ENCODE data around the gene C11orf16. TPM values are rescaled to one million over a fixed set of nuclear protein-coding genes. Genes with fewer than 3 reads are reported as not detected.
A peak's percentile ranks its signal among the peaks of the same experiment; 100 is the strongest.

The C11orf16 gene
- total RNA-seq, 1 experiment from 2014 or later, result not detected

- peaks cover 34% of the 10 kb centered on the region for H3K4me1 Mint-ChIP-seq (ENCODE audit: insufficient read depth, unreplicated experiment)
- no TSS peak for BruUV-seq (replicated peaks)
- H3K4me3 Mint-ChIP-seq (ENCODE audit: unreplicated experiment), result peak within 1 kb of the TSS; percentile 84
- DNase-seq (ENCODE audit: unreplicated experiment), result peak; percentile 94
- POLR2A ChIA-PET, result interaction anchor here (0.6 to 3.5 kb wide), 20 partner anchors 11 to 610 kb away, joined by 3 to 29 read pairs (median 4); partner anchors contain the start of genes RPL27A, TMEM9B and TRIM66
- intact Hi-C loops (cut with micrococcal nuclease), result loop anchor here (2.0 to 5.0 kb wide), 2 partner anchors 100 to 144 kb away; a partner anchor contains a TSS
- H3K27me3 Mint-ChIP-seq (ENCODE audit: insufficient read depth, unreplicated experiment), result no peaks in the 10 kb centered on the region
- CTCF ChIA-PET, result interaction anchor here (0.6 to 9.0 kb wide), 13 partner anchors 8 to 1600 kb away, joined by 3 to 155 read pairs (median 4); no protein-coding TSS in a partner anchor
- peaks cover 28% of the 10 kb centered on the region for H3K36me3 Mint-ChIP-seq (ENCODE audit: insufficient read depth, unreplicated experiment)
- H3K9me3 Mint-ChIP-seq (ENCODE audit: unreplicated experiment), result no peaks in the 10 kb centered on the region
- TF ChIP-seq CTCF (IDR thresholded peaks at IDR 0.05; ENCODE audit: unreplicated experiment), result no peak
- peak within 1 kb of the TSS; percentile 33 for H3K27ac Mint-ChIP-seq (ENCODE audit: low read depth, unreplicated experiment)
Observed at GRCh38 chr11:8911029-8911823, 21.5 kb downstream of the C11orf16 start, which contains the start of gene AKIP1. TSS of gene AKIP1 (plus strand) at chr11:8911189. CDS start at chr11:8911450, 261 bp downstream.

- Mint-ChIP-seq H3K27ac (ENCODE audit: low read depth, unreplicated experiment) (peak overlapping the region; percentile 33), H3K27me3 (ENCODE audit: insufficient read depth, unreplicated experiment) (no peaks in the 10 kb centered on the region), H3K9me3 (ENCODE audit: unreplicated experiment) (no peaks in the 10 kb centered on the region), H3K4me1 (ENCODE audit: insufficient read depth, unreplicated experiment) (peaks cover 38% of the 10 kb centered on the region), H3K4me3 (ENCODE audit: unreplicated experiment) (peak overlapping the region; percentile 84), H3K36me3 (ENCODE audit: insufficient read depth, unreplicated experiment) (peaks cover 23% of the 10 kb centered on the region)
- intact Hi-C loops (cut with micrococcal nuclease), result loop anchor here (2.0 to 5.0 kb wide), 2 partner anchors 100 to 143 kb away; a partner anchor contains a TSS
- no peak for DNase-seq (ENCODE audit: unreplicated experiment)
- ChIA-PET CTCF (interaction anchor here (0.6 to 9.0 kb wide), 6 partner anchors 26 to 1601 kb away, joined by 3 to 155 read pairs (median 4); no protein-coding TSS in a partner anchor), POLR2A (interaction anchor here (0.6 to 3.5 kb wide), 12 partner anchors 11 to 610 kb away, joined by 3 to 29 read pairs (median 10); partner anchors contain the start of genes RPL27A, TMEM9B and TRIM66)
- TF ChIP-seq CTCF (IDR thresholded peaks at IDR 0.05; ENCODE audit: unreplicated experiment), result no peak
- BruUV-seq (replicated peaks), result no TSS peak
Observed at GRCh38 chr11:8910649-8911026, 22.1 kb downstream of the C11orf16 start.

GRCh38 chr11:8908099-8908498, 24.6 kb downstream of the C11orf16 start:
- intact Hi-C loops (cut with micrococcal nuclease), result no loop called here
- TF ChIP-seq CTCF (IDR thresholded peaks at IDR 0.05; ENCODE audit: unreplicated experiment), result no peak
- Mint-ChIP-seq H3K4me1 (ENCODE audit: insufficient read depth, unreplicated experiment) (peaks cover 26% of the 10 kb centered on the region), H3K27me3 (ENCODE audit: insufficient read depth, unreplicated experiment) (no peaks in the 10 kb centered on the region), H3K9me3 (ENCODE audit: unreplicated experiment) (no peaks in the 10 kb centered on the region), H3K4me3 (ENCODE audit: unreplicated experiment) (no peak overlapping the region), H3K27ac (ENCODE audit: low read depth, unreplicated experiment) (no peak overlapping the region), H3K36me3 (ENCODE audit: insufficient read depth, unreplicated experiment) (peaks cover 8% of the 10 kb centered on the region)
- ChIA-PET CTCF (interaction anchor here (0.6 to 1.0 kb wide), 3 partner anchors 52 to 922 kb away, joined by 3 to 5 read pairs (median 5); no protein-coding TSS in a partner anchor), POLR2A (interaction anchor here (0.5 to 2.1 kb wide), 7 partner anchors 37 to 225 kb away, joined by 3 to 8 read pairs (median 4); partner anchors contain the start of genes RPL27A, TMEM9B and TRIM66)
- BruUV-seq (replicated peaks), result no TSS peak
- no peak for DNase-seq (ENCODE audit: unreplicated experiment)

GRCh38 chr11:8907116-8907515, 25.6 kb downstream of the C11orf16 start:
- peaks cover 26% of the 10 kb centered on the region for H3K4me1 Mint-ChIP-seq (ENCODE audit: insufficient read depth, unreplicated experiment)
- H3K9me3 Mint-ChIP-seq (ENCODE audit: unreplicated experiment), result no peaks in the 10 kb centered on the region
- peak overlapping the region; percentile 79 for H3K27ac Mint-ChIP-seq (ENCODE audit: low read depth, unreplicated experiment)
- BruUV-seq (replicated peaks), result no TSS peak
- DNase-seq (ENCODE audit: unreplicated experiment), result no peak
- H3K27me3 Mint-ChIP-seq (ENCODE audit: insufficient read depth, unreplicated experiment), result no peaks in the 10 kb centered on the region
- intact Hi-C loops (cut with micrococcal nuclease), result no loop called here
- POLR2A ChIA-PET, result interaction anchor here (1.2 to 2.4 kb wide), 8 partner anchors 36 to 670 kb away, joined by 3 to 14 read pairs (median 6); partner anchors contain the start of gene TMEM9B
- CTCF ChIA-PET, result interaction anchor here (1.0 kb wide), 1 partner anchor 8 kb away, joined by 3 read pairs; no protein-coding TSS in a partner anchor
- TF ChIP-seq CTCF (IDR thresholded peaks at IDR 0.05; ENCODE audit: unreplicated experiment), result no peak
- H3K36me3 Mint-ChIP-seq (ENCODE audit: insufficient read depth, unreplicated experiment), result peaks cover 7% of the 10 kb centered on the region
- H3K4me3 Mint-ChIP-seq (ENCODE audit: unreplicated experiment), result peak overlapping the region; percentile 40
